ENCODE results near the gene DIRAS1.

The DIRAS1 gene, protein sequence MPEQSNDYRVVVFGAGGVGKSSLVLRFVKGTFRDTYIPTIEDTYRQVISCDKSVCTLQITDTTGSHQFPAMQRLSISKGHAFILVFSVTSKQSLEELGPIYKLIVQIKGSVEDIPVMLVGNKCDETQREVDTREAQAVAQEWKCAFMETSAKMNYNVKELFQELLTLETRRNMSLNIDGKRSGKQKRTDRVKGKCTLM

DNA sequence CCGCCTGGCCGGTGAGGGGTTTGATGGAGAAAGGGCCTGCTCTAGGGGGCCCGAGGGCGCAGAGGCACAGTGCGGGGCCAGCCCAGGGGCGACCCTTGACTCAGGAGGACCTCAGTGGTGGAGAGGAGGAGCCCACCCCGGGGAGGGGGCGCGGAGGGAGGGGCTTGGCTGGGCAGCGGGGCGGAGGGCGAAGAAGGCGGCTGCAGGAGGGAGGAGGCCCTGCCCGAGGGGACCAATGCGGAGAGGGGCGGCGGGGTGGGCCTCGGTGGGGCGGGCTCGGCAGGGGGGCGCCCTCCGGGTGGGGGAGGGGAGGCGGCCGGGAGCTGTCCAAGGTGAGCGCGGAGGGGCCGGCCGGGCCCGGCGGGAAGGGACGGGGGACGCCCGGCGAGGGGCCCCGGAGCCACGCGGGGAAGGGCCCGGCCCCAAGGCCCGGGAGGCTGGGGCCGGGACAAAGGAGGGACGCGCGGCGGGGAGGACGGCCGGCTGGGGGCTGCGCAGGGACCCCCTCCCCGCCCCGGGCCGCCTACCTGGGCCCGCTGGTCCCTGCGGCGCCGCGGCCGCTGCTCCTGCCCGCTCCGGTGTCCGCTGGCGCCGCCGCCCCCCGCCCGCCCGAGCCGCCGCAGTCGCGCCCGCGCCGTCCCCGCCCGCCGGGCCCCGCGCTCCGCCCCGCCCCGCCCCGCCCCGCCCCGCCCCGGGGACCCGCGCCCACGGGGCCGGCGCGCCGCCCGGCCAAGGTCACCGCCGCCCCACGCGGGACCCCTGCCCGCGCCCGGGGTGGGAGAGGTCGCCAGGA is at the start of gene DIRAS1:
TSS of gene DIRAS1 (minus strand) at position 596 of the 793 bp plus-strand sequence. CDS start 3,566 bp downstream, outside the sequence.
- no peak for DNase-seq (ENCODE audit: low read depth)

DNA sequence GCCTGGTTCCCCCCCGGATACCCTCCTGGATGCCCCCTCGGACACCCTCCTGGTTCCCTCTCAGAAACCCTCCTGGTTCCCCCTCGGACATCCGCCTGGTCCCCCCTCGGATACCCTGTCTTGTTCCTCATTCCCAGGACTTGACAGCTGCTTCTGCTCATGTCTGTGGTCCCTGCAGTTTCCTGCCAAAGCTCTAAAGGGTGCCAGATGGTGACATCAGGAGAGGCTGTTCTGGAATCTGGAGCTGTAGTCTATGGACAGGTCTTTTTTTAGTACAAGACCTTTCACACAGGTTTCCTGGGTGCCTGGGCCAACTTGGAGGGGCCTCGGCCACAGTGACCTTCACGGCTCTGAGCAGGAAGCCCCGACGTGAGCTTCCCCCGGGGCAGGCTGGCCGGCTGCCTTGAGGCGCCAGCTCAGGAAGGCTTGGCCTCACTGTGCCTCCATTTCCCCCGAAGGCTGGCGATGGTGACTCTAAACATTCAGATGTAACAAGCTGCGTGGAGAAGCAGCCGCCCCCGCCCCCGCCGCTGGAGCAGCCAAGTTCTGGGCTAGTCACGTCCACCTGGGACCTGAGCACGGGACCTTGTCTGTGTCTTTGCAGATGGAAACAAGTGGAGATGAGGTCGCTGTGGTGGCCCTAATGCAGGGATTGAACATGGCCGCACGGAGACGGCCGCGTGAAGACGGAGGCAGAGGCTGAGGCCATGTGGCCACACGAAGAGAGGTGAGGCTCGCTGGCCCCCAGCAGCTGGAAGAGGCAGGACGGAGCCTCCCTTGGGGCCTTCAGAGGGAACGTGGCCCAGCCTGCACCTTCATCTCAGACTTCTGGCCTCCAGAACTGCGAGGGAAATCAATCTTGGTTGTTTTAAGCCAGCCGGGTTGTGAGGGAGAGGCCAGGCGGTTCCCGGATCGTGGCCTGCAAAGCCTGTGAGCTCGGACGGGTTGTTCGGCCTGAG is 49.2 kb upstream of the DIRAS1 start:
- DNase-seq (ENCODE audit: low read depth), result no peak

DNA sequence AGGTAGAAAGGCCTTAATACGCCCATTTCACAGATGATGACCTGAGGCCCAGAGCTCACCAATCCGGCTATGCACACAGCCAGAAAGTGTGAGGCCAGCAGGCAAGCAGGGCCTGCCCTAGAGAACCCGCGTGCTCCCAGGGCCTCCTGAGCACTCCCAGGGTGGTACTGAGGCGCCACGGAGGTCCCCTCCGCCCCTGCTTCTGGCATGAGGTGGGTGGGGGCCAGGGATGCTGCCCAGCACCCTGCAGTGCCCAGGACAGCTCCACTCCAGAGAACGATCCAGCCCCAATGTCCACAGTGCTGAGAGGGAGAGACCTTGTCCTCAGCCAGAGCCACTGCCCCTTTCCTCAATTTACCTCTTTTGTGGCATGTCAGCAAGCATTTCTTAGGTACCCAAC is 48.0 kb upstream of the DIRAS1 start:
- no peak for DNase-seq (ENCODE audit: low read depth)

DNA sequence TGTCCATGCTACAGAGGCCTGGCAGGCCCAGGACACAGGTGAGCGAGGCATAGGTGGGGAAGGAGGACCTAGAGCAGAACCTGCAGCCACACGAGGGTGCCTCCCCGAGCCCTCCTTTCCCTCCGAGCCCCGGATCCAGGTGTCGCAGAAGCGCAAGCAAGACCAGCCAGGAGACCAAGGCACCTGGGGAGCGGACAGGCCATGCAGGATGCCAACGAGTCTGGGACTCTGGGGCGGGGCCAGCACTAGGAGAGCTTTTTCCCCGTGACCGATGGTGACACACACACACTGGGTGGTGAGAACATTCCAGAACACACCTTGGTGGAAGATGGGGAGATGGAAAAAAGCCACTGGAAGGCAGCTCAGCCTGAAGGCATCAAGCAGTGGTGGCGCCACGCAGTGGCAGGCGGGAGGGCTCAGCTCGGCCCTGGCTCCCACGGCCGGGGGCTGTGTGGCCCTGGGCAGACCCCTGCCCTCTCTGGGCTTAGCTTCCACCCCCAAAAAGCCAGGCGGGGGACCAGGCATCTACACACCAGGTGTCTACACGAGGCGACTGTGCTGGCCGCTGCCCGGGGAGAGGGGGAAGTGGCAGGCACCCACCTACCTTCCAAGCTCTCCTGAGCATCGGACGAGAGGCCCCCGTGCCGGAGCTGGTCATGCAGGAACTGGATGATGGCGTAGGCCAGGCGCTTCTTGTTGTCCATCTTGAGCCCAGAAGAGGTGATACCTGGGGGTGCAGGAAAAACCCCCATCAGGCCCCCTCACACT is 47.4 kb upstream of the DIRAS1 start:
- DNase-seq (ENCODE audit: low read depth), result no peak

DNA sequence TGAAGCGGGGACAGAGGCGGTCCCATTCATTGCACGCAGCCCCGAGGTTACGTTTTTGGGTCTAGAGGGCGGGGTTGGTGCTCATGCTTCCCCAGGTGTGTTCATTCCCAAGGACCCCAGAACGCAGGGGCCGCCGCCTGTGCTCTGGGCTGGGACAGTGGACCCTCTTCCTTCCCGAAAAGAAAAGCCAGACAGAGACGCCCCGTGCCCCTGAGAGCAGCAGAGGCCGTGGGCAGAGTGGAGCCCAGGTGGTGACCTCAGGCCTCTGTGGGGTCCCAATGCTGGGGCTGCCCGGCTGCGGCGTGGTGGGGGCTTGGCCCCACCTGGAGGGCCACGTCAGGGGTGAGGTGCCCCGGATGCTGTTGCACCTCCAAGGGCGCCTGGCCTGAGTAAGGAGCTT is 46.5 kb upstream of the DIRAS1 start:
- DNase-seq (ENCODE audit: low read depth), result no peak

DNA sequence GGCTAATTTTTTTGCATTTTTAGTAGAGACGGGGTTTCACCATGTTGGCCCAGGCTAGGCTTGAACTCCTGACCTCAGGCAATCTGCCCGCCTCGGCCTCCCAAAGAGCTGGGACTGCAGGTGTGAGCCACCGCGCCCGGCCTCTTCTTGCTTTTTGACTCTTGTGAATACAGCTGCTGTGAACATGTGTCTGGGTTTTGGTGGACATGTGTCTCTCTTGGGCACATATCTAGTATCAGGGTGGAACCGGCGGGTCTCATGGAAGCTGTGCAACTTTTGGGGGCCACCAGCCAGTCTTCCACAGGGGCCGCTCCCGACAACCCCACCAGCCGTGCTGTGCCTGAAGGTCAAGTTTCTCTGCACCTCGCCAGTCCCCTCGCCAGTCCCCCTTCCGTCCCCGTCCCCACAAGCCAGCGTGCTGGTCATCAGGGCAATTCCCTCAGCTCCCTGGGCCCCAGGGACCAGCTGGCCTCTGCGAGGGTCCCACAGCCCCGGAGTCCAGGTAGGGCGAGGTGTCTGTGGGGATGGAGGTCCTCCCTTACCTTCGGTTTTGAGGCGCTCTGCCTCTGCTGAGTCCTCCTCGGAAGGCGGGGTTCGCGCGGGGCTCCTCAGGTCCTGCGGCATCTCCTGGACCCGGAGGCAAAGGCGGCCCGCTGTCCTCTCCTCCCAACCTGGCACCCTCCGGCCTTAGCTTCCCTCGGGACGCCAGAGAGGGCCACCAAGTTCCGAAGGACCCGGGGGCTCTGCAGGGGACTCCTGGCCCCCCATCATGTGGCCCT is 45.6 kb upstream of the DIRAS1 start:
- DNase-seq (ENCODE audit: low read depth), result no peak

DNA sequence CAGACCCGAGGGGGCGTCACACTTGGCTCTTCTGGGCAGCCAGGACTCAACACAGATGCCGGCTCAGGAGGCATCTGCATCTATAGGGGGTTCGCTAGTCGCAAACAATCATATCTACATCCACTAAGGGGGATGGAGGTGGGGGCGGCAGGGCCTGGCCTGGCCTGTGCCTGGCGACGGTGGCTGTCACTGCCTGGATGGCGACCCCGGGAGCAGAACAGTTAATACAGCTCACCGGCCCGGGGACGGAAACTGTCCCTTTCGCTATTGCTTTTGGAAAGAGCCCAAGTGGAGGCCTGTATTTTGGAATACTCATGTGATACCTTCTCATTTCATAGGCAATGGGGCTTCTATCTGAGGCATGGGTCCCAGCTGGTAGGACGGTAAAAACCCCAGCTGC is 44.2 kb upstream of the DIRAS1 start:
- no peak for DNase-seq (ENCODE audit: low read depth)

DNA sequence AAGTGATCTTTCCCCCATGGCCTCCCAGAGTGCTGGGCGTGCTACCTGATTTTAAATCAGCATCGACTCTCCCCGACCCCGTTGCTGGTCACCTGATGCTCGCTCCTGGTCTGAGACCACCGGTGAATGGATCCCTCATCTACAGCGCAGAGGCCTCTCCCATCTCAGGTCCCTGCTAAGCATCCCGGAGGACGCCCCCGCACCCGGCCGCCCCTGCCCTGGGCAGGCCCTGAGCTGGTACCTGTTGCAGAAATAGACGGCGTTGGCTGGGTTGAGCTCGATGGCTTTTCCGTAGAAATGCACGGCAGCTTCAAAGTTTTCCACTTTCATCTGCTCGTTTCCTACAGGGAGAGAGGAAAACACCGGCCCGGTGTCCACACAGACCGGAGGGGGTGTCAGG is 43.8 kb upstream of the DIRAS1 start:
- DNase-seq (ENCODE audit: low read depth), result no peak

DNA sequence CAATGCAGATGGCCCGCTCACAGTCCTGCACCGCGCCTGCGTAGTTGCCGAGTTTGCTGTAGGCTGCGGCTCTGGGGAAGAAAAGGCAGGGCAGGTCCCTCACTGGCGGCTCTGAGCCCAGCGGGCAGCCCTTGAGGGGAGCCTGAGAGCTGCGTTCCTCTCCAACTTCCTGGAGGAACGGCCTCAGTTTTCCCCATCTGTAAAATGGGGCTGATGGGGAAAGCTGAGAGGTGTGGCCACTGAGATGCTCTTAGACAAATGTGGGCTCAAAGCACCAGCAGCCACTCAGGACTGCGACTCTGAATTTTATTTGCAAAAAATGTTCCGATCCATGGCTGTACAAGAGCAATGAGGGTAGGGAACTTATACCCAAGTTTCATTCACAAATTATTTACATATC is 42.5 kb upstream of the DIRAS1 start:
- DNase-seq (ENCODE audit: low read depth), result no peak

DNA sequence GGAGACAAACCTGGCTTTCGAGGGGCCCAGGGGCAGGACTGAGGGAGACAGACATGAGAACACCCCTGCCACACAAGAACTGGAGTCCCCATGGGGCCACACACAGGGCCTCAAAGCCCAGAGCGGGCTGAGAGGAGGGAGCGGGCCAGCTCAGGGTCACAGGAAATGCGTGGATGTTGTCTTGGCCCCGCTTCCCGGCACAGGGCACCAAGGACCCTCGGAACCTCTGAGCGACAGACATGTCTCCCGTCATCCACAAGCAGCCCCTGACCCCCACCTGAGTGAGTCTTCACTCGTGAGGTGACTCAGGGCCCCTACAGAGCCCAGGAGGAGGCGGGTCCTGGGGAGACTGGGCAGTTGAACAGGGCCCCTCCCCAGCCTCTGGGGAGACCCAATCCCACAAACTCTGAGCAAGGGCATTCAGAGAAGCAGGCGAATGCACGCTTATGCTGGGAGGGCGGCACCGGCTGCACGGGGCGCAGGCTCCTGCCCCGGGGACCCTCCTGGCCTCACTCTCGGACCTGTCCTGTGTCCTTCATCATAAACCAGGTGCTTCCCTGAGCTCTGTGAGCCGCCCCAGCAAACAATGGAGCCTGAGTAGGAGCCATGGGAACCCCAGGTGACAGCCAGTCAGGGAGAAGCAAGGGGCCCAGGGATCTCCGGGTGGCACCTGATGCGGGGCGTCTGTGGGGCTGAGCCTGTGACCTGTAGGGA is 41.8 kb upstream of the DIRAS1 start:
- DNase-seq (ENCODE audit: low read depth), result no peak

DNA sequence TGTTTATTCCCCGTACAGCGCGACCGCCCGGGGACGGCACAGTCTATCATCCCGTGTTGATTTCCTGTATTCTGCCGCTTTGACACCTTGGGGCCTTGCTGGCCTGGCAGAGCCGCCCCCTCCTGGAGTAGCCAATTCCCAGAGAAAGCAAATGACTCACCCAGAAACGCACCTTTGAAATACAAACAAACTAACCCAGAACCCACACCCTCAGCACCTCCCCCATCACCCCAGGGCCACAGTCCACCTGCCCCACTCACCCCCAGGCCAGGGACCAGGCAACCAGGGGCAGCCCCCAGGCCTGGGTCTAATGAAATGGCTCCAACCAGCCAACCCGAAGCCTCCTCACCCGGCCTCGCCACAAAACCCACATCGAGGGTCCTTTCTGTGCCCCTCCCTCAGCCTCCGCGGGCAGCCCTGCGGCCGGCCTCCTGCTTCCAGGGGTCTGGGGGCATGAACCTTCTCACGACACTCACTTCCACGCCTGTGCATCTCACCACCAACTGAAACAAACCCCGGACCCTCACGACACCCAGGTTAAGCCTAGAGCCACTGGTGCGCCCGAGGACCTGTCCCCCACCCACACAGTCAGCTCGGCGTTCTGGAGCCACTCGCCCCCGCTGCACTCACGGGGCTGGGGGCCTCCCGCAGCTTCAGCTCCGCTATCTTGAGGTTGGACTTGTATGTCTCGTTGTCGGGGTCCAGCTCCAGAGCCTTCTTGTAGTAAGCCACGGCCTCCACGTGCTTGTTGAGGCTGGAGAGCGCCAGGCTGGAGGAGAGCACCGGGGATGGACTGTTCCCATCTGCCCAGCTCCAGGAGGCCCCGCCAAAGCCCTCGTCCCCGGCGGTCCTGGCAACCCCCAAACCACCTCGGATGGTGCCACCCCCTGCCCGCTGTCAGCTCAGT is 41.0 kb upstream of the DIRAS1 start:
- no peak for DNase-seq (ENCODE audit: low read depth)

DNA sequence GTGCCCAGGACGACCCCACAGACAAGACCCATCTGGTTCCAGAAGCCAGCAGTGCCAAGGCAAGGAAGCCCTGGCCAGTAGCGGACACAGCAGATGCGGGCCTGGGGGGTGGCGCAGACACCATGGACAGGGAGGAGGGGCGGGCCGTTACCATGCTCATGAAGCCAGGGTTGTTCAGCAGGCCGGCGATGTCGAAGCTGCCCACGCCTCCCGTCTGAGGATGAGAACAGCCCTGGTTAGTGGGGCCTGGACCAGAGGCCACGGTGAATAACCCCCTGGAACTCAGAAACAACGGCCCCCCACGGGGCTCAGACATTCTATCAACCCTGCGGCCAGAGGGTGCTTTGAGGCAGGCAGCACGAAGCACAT is 40.1 kb upstream of the DIRAS1 start:
- DNase-seq (ENCODE audit: low read depth), result no peak

DNA sequence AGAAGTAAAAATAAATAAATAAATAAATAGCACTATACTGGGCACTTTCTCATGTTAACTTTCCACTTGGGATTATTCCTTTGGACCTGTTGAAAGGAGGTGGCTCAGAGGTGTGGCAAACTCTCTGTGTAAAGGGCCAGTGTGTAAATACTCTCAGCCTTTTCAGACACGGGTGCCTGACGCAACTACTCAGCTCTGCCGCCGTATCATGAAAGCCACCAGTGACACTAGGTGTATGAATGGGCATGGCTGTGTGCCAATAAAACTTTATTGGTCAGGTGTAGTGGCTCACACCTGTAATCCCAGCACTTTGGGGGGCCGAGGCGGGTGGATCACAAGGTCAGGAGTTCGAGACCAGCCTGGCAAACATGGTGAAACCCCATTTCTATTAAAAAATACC is 38.8 kb upstream of the DIRAS1 start:
- DNase-seq (ENCODE audit: low read depth), result no peak

DNA sequence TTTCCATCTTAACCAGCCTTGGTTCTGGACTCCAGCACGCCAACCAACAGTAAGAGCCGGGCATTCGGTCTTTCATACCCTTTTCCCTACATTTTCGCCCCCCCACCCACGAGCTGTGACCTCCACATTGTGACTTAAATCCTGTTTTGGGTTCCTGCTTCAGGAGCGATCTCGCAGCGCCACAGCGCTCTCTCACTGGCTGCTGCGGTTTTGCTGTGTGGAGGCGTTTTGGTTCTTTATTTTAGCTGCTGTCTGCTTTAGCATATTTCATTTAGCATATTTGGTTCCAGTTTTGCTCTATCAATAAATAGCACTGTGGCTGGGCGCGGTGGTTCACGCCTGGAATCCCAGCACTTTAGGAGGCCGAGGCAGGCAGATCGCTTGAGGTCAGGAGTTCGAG is 38.2 kb upstream of the DIRAS1 start:
- no peak for DNase-seq (ENCODE audit: low read depth)

DNA sequence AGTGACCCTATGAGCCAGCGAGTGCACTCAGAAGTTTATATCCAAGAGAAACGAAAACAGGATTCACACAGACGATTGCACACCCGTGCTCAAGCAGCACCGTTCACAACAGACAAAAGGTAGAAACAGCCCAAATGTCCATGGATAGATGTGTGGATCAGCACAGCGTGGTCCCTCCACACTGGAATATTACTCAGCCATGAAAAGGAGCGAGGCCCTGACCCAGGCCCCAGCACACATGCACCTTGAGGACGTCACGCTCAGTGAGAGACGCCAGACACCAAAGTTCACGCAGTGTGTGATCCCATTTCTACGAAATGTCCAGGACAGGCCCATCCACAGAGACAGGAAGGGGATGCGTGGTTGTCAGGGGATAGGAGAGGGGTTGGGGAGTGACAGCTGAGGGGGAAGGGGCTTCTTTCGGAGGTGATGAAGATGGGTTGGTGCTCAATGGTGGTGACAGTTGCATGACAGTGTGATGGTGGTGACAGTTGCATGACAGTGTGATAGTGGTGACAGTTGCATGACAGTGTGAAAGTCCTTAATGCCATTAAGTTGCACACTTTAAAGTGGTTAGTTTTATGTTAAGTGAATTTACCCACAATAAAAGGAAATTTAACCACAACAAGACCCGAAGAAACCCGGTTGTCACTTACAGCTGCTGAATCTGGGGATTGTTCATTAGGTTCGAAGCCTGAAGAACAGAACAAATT is 37.6 kb upstream of the DIRAS1 start:
- DNase-seq (ENCODE audit: low read depth), result no peak

DNA sequence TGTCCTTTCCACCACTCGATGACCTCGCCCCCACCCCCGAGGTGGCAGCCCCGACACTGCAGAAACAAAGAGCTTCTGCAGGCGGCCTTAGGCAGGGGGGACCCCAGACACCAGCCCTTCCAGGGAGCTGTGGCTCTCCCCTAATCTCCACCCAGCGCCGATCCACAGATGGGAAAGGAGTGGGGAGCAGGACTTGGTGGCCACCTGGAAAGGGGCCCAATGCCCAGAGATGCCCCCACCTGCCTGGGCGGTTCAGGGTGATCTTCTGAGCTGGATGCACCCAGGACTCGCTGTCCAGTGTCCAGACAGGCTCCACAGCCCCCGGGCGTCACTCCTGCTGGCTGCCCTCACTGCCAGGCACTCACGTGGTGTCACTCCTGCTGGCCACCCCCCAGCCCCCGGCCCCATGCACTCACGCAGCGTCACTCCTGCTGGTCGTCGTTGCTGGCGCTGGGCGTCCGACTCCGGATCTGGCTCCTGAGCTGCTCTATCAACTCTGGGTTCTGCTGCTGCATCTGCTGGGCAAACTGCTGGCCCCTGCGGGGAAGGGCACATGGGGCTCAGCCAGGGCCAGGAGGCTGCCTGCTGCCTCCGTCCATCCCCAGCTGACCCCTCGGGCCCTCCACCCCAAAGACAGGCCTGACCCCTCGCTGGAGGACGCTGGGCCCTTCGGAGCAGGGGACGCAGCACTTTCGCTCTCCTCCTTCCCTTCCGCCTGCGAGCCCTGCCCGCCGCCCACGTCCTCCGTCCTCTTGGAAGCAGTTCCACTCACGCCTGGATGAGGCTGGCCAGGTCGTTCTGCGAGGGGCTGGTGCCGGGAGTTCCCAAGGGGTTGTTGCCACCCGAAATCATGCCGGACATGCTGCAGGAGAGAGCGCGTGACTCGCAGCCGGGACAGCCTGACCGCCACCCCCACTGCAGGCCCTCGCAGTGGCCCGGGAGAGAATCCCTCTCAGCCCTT is 36.0 kb upstream of the DIRAS1 start:
- DNase-seq (ENCODE audit: low read depth), result no peak

DNA sequence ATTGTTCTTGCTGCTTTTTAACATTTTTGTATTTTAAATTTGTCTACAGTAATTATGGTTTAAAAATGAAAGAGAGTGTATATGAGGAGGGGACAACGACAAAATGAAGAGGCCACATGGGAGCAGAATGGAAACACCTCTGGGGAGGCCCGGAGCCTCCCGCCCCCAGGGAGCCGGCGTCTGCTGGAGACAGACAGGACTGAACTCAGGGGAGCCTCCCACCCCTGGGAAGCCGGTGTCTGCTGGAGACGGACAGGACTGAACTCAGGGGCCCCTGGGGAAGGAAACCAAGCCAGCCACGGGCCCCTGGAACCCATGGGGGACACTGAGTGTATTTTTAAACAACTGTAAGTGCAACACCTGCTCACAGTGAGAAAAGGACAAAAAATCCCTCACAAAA is 35.3 kb upstream of the DIRAS1 start:
- no peak for DNase-seq (ENCODE audit: low read depth)

DNA sequence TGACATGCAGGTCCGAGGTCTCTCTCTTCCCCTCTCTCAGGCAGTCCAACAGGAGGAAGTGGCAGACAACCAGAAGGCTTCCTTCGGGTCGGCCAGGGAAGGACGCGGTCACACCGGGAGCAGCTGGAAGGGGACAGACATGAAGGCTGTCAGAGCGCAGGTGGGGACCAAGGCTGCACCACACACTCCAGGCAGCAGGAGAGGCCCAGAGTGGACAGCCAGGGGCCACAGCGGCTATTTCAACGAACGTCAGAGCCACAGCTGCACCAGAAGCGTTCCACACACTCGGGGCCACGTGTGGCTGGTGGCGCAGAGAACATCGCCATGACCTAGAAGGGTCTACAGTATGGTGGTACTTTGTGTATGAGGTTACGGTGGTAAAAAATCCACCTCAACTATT is 34.6 kb upstream of the DIRAS1 start:
- DNase-seq (ENCODE audit: low read depth), result no peak
